Omental fat pad (tissue), 4 donors: ENCODE results near the gene SPOUT1. TPM values are rescaled to one million over a fixed set of nuclear protein-coding genes. Genes with fewer than 3 reads are reported as not detected.
"Not testable (repeated sequence)": the region's sequence is repeated elsewhere in the genome, so short reads cannot be mapped to it uniquely, and the experiment has no call there.

Source experiments
- ATAC-seq: fragments of 150-250 bp; one replicate; pipeline ENCODE4 v1.9.1; 2016; ENCODE audit warnings: mild to moderate bottlenecking, moderate library complexity; ENCODE audit not compliant: low FRiP score
- DNase-seq: peaks from one replicate; pipeline ENCODE4 v3.0.0-alpha.2; 2019; ENCODE audit warnings: low spot score
- CTCF ChIP-seq, 3 donors: fragments of 450-650 bp; IDR thresholded peaks; one replicate each; pipeline ENCODE4 v1.5.1; 2016 to 2017; ENCODE audit warnings: antibody characterized with exemption in 3 of 3, mild to moderate bottlenecking in 3 of 3, moderate library complexity in 2 of 3
- total RNA-seq, 4 donors: library from RNA; depleted of rRNA; stranded (reverse); fragments of >200 nt; gene quantifications; one replicate each; pipeline ENCODE4 v1.1.0, GENCODE V29; 2016

SPOUT1 gene
- total RNA-seq, 4 donors from 2014 or later: 15.1 to 25.1 (median 21.2) TPM

GRCh38 chr9:128788445-128788844 is 41.1 kb downstream of the SPOUT1 start:
- TF ChIP-seq CTCF (IDR thresholded peaks at IDR 0.05): no peak
- DNase-seq (no peak), ATAC-seq (no peak)

- no peak for DNase-seq
- no peak for TF ChIP-seq CTCF (IDR thresholded peaks at IDR 0.05)
- ATAC-seq: no peak
Observed at GRCh38 chr9:128787659-128788058, 41.9 kb downstream of the SPOUT1 start.

GRCh38 chr9:128786681-128787601 is 42.7 kb downstream of the SPOUT1 start, which contains the start of gene TBC1D13:
Gene TBC1D13, plus strand, starts transcription at chr9:128787253. Its CDS starts 101 bp downstream, at chr9:128787354.
- TF ChIP-seq CTCF (IDR thresholded peaks at IDR 0.05): no peak
- DNase-seq (peak; percentile 70), ATAC-seq (peak; percentile 99)

- ATAC-seq (no peak), DNase-seq (no peak)
- TF ChIP-seq CTCF (IDR thresholded peaks at IDR 0.05): no peak
Observed at GRCh38 chr9:128785427-128785826, 44.2 kb downstream of the SPOUT1 start.

GRCh38 chr9:128782669-128783068 is 46.9 kb downstream of the SPOUT1 start:
- TF ChIP-seq CTCF (IDR thresholded peaks at IDR 0.05): no peak
- ATAC-seq: no peak
- DNase-seq: no peak

- DNase-seq (no peak), ATAC-seq (no peak)
- no peak for TF ChIP-seq CTCF (IDR thresholded peaks at IDR 0.05)
Observed at GRCh38 chr9:128781187-128782070, 48.2 kb downstream of the SPOUT1 start.

- DNase-seq, ATAC-seq: not testable (repeated sequence)
Observed at GRCh38 chr9:128780093-128780492, 49.5 kb downstream of the SPOUT1 start.
